ENCODE data around the gene SCN8A. TPM values are rescaled to one million over a fixed set of nuclear protein-coding genes. Genes with fewer than 3 reads are reported as not detected.
"Not testable (repeated sequence)": the region's sequence is repeated elsewhere in the genome, so short reads cannot be mapped to it uniquely, and the experiment has no call there.

SCN8A gene
- total RNA-seq, 2 experiments from 2014 or later: 0.52 to 0.67 TPM

- no peak overlapping the region for H3K27ac Mint-ChIP-seq
- POLR2A ChIA-PET: no interaction called here
Observed at GRCh38 chr12:51822956-51823355, 231.9 kb downstream of the SCN8A start.

GRCh38 chr12:51823875-51824565, 233.0 kb downstream of the SCN8A start:
- peaks cover 5% of the 10 kb centered on the region for H3K27me3 Mint-ChIP-seq
- POLR2A ChIA-PET: interaction anchor here (0.5 kb wide), 1 partner anchor 407 kb away, joined by 3 read pairs; no protein-coding TSS in a partner anchor
- H3K9me3 Mint-ChIP-seq: no peaks in the 10 kb centered on the region
- H3K4me1 Mint-ChIP-seq: peaks cover 39% of the 10 kb centered on the region
- CTCF ChIA-PET: interaction anchor here (0.6 to 2.8 kb wide), 7 partner anchors 10 to 402 kb away, joined by 3 to 13 read pairs (median 3); a partner anchor contains a TSS
- H3K27ac Mint-ChIP-seq: no peak overlapping the region
- DNase-seq: no peak
- H3K4me3 Mint-ChIP-seq: no peak overlapping the region
- no peaks in the 10 kb centered on the region for H3K36me3 Mint-ChIP-seq (ENCODE audit: low read depth)

More at GRCh38 chr12:51822956-51823355, 231.9 kb downstream of the SCN8A start:
- CTCF ChIA-PET: interaction anchor here (2.8 kb wide), 1 partner anchor 9 kb away, joined by 13 read pairs; a partner anchor contains a TSS
- Mint-ChIP-seq H3K36me3 (ENCODE audit: low read depth) (no peaks in the 10 kb centered on the region), H3K4me1 (peaks cover 31% of the 10 kb centered on the region), H3K9me3 (no peaks in the 10 kb centered on the region), H3K27me3 (peaks cover 5% of the 10 kb centered on the region), H3K4me3 (peak overlapping the region; percentile 32)
- no peak for DNase-seq

GRCh38 chr12:51825216-51825615, 234.2 kb downstream of the SCN8A start:
- H3K4me1 Mint-ChIP-seq: peaks cover 31% of the 10 kb centered on the region
- POLR2A ChIA-PET: interaction anchor here (0.6 kb wide), 1 partner anchor 1675 kb away, joined by 5 read pairs; no protein-coding TSS in a partner anchor
- CTCF ChIA-PET: interaction anchor here (1.2 to 2.8 kb wide), 2 partner anchors 11 to 20 kb away, joined by 4 to 13 read pairs; a partner anchor contains a TSS

GRCh38 chr12:51826881-51827280, 235.8 kb downstream of the SCN8A start:
- ChIA-PET CTCF (interaction anchor here (0.6 to 0.9 kb wide), 2 partner anchors 12 to 1704 kb away, joined by 3 read pairs; no protein-coding TSS in a partner anchor), POLR2A (no interaction called here)
- H3K4me3 Mint-ChIP-seq: no peak overlapping the region
- H3K27me3 Mint-ChIP-seq: peaks cover 11% of the 10 kb centered on the region
- peaks cover 33% of the 10 kb centered on the region for H3K4me1 Mint-ChIP-seq
- no peaks in the 10 kb centered on the region for H3K36me3 Mint-ChIP-seq (ENCODE audit: low read depth)
- no peak overlapping the region for H3K27ac Mint-ChIP-seq
- H3K9me3 Mint-ChIP-seq: no peaks in the 10 kb centered on the region
- DNase-seq: no peak

More at GRCh38 chr12:51825216-51825615, 234.2 kb downstream of the SCN8A start:
- Mint-ChIP-seq H3K36me3 (ENCODE audit: low read depth) (no peaks in the 10 kb centered on the region), H3K27me3 (peaks cover 2% of the 10 kb centered on the region), H3K4me3 (no peak overlapping the region), H3K27ac (no peak overlapping the region), H3K9me3 (no peaks in the 10 kb centered on the region)
- DNase-seq: no peak

DNA sequence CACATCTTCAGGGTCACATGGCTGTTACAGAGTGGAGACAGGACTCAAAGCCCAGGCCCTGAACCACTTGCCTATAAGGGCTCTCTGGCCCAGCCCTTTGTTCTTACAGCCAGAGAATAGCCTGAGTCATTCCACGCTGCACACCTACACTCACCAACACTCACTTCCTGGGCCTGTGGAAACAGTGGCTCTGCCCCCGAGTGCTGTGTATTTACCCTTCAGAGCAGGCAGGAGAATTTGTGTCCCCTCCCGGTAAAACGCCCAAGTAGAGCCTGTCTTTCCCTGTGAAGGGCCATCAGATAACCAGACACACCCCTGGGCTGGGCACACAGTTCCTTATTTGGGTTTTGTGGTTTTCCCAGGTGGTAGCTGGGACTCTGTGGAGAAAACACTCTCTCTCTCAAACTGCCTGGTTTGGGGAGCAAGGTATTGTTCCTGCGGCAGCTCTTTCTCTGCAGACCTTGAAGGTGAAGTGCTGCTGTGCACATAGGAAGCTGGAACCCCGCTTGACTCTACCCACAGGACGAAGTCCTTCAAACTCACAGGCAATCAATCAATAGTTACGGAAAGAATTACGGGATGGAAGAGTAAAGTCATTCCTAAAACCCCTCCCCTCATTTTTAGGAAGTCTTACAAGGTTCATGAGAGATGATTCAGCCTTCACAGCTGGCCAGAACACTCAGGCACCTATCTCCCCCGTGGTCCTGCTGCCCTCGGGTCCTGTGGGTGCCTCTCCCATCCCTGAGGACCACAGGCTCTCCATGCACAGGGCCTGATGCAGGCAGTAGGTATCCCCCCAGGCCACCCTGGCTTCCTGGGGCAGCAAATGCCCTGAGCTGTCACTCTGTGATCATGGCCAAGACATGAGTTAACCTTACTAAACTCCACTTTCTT, 237.1 kb downstream of the SCN8A start:
- no peaks in the 10 kb centered on the region for H3K36me3 Mint-ChIP-seq (ENCODE audit: low read depth)
- H3K27me3 Mint-ChIP-seq: peaks cover 22% of the 10 kb centered on the region
- H3K27ac Mint-ChIP-seq: no peak overlapping the region
- no peaks in the 10 kb centered on the region for H3K9me3 Mint-ChIP-seq
- ChIA-PET CTCF (interaction anchor here (0.9 to 1.3 kb wide), 2 partner anchors 8 to 11 kb away, joined by 3 read pairs; no protein-coding TSS in a partner anchor), POLR2A (no interaction called here)
- H3K4me3 Mint-ChIP-seq: no peak overlapping the region
- peak; percentile 41 for DNase-seq
- H3K4me1 Mint-ChIP-seq: peaks cover 42% of the 10 kb centered on the region

DNA sequence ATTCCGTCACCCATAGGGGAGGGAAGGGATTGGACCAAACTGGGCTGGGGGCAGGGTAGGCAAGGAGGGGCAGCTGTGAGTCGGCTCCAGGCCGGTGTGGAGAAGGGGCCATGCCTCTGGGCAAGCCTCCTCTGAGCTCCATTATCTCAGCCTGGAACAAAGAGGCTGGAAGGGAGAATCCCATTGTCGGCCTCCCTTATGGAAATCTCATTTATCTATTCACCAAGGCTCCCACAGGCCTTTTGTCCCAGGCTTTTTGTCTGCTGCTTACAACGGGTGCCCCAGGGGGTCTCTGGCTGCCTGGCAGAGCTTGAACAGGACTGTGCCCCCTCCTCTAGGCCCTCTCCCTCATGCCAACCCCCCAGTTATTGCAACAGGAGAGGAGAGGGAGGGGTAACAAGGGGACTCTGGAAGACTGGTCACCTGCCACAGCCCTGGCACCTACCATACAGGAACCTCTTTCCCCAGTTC, 238.0 kb downstream of the SCN8A start:
- Mint-ChIP-seq H3K4me3 (no peak overlapping the region), H3K27ac (no peak overlapping the region), H3K27me3 (peaks cover 29% of the 10 kb centered on the region), H3K4me1 (peaks cover 43% of the 10 kb centered on the region), H3K9me3 (no peaks in the 10 kb centered on the region), H3K36me3 (ENCODE audit: low read depth) (no peaks in the 10 kb centered on the region)
- CTCF ChIA-PET: interaction anchor here (1.3 to 1.7 kb wide), 2 partner anchors 9 to 16 kb away, joined by 3 to 5 read pairs; no protein-coding TSS in a partner anchor
- DNase-seq: no peak
- POLR2A ChIA-PET: no interaction called here

DNA sequence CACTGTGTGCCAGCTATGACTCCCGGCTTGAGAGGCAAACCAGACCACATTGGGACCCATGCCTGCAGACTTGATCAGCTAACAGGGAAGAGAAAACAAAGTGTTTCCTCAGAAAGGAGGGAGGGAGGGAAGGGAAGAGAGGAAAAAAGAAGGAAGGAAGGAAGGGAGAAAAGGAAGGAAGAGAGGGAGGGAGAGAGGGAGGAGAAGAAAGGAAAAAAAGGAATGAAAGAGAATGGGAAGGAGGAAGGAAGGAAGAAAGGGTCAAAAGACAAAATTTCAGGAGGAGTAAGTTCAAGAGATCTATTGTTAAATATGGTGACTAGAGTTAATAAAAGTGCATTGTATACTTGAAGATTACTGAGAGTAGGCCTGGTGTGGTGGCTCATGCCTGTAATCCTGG, 238.6 kb downstream of the SCN8A start:
- H3K4me3 Mint-ChIP-seq: no peak overlapping the region
- ChIA-PET POLR2A (interaction anchor here (0.6 kb wide), 1 partner anchor 148 kb away, joined by 9 read pairs; no protein-coding TSS in a partner anchor), CTCF (interaction anchor here (0.6 to 1.7 kb wide), 4 partner anchors 9 to 288 kb away, joined by 3 to 6 read pairs (median 5); no protein-coding TSS in a partner anchor)
- peaks cover 32% of the 10 kb centered on the region for H3K27me3 Mint-ChIP-seq
- DNase-seq: no peak
- H3K4me1 Mint-ChIP-seq: peaks cover 42% of the 10 kb centered on the region
- no peaks in the 10 kb centered on the region for H3K36me3 Mint-ChIP-seq (ENCODE audit: low read depth)
- H3K27ac Mint-ChIP-seq: no peak overlapping the region
- no peaks in the 10 kb centered on the region for H3K9me3 Mint-ChIP-seq

- H3K27ac Mint-ChIP-seq; H3K9me3 Mint-ChIP-seq; H3K4me3 Mint-ChIP-seq; DNase-seq; POLR2A ChIA-PET; H3K36me3 Mint-ChIP-seq (ENCODE audit: low read depth): not testable (repeated sequence)
- CTCF ChIA-PET: interaction anchor here (0.5 to 1.6 kb wide), 4 partner anchors 11 to 210 kb away, joined by 3 to 7 read pairs (median 4); no protein-coding TSS in a partner anchor
- Mint-ChIP-seq H3K27me3 (peaks cover 39% of the 10 kb centered on the region), H3K4me1 (peaks cover 36% of the 10 kb centered on the region)
Observed at GRCh38 chr12:51831817-51832216, 240.8 kb downstream of the SCN8A start.

GRCh38 chr12:51832354-51833107, 241.5 kb downstream of the SCN8A start:
- Mint-ChIP-seq H3K36me3 (ENCODE audit: low read depth) (no peaks in the 10 kb centered on the region), H3K27me3 (peaks cover 40% of the 10 kb centered on the region), H3K4me1 (peaks cover 30% of the 10 kb centered on the region), H3K9me3 (no peaks in the 10 kb centered on the region), H3K27ac (peak overlapping the region; percentile 57), H3K4me3 (peak overlapping the region; percentile 28)
- ChIA-PET CTCF (interaction anchor here (0.5 to 1.6 kb wide), 4 partner anchors 12 to 209 kb away, joined by 3 to 7 read pairs (median 4); no protein-coding TSS in a partner anchor), POLR2A (no interaction called here)
- peak; percentile 30 for DNase-seq

GRCh38 chr12:51833448-51834227, 242.6 kb downstream of the SCN8A start:
- H3K4me1 Mint-ChIP-seq: peaks cover 19% of the 10 kb centered on the region
- ChIA-PET CTCF (no interaction called here), POLR2A (no interaction called here)
- no peaks in the 10 kb centered on the region for H3K9me3 Mint-ChIP-seq
- no peak overlapping the region for H3K27ac Mint-ChIP-seq
- DNase-seq: no peak
- no peaks in the 10 kb centered on the region for H3K36me3 Mint-ChIP-seq (ENCODE audit: low read depth)
- H3K4me3 Mint-ChIP-seq: no peak overlapping the region
- peaks cover 42% of the 10 kb centered on the region for H3K27me3 Mint-ChIP-seq

- no peak for DNase-seq
- no peak overlapping the region for H3K4me3 Mint-ChIP-seq
- no peaks in the 10 kb centered on the region for H3K36me3 Mint-ChIP-seq (ENCODE audit: low read depth)
- peaks cover 18% of the 10 kb centered on the region for H3K4me1 Mint-ChIP-seq
- no peak overlapping the region for H3K27ac Mint-ChIP-seq
- ChIA-PET CTCF (no interaction called here), POLR2A (no interaction called here)
- H3K9me3 Mint-ChIP-seq: no peaks in the 10 kb centered on the region
- peaks cover 47% of the 10 kb centered on the region for H3K27me3 Mint-ChIP-seq
Observed at GRCh38 chr12:51834411-51834810, 243.4 kb downstream of the SCN8A start.

Measured in activated CD4-positive, alpha-beta T cell treated with anti-CD3 and anti-CD28 coated beads, Interleukin-2, amount 10 ng/mL, durations not matched to agents 7 days and 5 days (primary cell).